Thyroid gland (tissue), 4 donors: ENCODE results near the gene CLN6.
"Not testable (repeated sequence)": the region's sequence is repeated elsewhere in the genome, so short reads cannot be mapped to it uniquely, and the experiment has no call there.

Experiments
- POLR2A ChIP-seq, 2 donors: fragments of 450-650 bp; IDR thresholded peaks; one replicate each; pipeline ENCODE4 v1.6.1; 2017; ENCODE audit warnings: antibody characterized with exemption in 2 of 2, mild to moderate bottlenecking in 2 of 2, moderate library complexity in 1 of 2
- TF ChIP-seq, protein P1 (sequence below), 6 experiments: fragments of 200-600 bp in 3 of 6; fragments of 450-650 bp in 3 of 6; sonication (generic) in 3 of 6; IDR thresholded peaks; one replicate each; pipeline ENCODE4 v1.5.1; 2016 to 2019; ENCODE audit warnings: antibody characterized with exemption in 6 of 6, mild to moderate bottlenecking in 2 of 6, inconsistent platforms in 1 of 6, moderate library complexity in 1 of 6

DNA sequence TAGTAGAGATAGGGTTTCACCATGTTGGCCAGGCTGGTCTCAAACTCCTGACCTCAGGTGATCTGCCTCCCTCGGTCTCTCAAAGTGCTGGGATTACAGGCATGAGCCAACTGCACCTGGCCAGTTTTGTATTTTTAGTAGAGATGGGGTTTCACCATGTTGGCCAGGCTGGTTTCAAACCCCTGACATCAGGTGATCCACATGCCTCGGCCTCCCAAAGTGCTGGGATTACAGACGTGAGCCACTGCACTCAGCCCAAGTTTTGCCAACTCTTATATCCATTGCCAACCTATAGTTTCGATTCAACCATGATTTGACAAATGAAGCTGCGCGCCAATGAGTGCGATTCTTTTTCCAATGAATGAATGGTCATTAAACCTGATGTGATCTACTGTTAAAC lies 26.5 kb downstream of the CLN6 start:
- TF ChIP-seq, protein P1, sequence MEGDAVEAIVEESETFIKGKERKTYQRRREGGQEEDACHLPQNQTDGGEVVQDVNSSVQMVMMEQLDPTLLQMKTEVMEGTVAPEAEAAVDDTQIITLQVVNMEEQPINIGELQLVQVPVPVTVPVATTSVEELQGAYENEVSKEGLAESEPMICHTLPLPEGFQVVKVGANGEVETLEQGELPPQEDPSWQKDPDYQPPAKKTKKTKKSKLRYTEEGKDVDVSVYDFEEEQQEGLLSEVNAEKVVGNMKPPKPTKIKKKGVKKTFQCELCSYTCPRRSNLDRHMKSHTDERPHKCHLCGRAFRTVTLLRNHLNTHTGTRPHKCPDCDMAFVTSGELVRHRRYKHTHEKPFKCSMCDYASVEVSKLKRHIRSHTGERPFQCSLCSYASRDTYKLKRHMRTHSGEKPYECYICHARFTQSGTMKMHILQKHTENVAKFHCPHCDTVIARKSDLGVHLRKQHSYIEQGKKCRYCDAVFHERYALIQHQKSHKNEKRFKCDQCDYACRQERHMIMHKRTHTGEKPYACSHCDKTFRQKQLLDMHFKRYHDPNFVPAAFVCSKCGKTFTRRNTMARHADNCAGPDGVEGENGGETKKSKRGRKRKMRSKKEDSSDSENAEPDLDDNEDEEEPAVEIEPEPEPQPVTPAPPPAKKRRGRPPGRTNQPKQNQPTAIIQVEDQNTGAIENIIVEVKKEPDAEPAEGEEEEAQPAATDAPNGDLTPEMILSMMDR (IDR thresholded peaks at IDR 0.05) = not testable (repeated sequence)
- not testable (repeated sequence) for TF ChIP-seq POLR2A (IDR thresholded peaks at IDR 0.05)
